HG03175 (cell line): Measurements from ENCODE around the gene TMTC2.
A peak's percentile ranks its signal among the peaks of the same experiment; 100 is the strongest.
"Not testable (repeated sequence)": the region's sequence is repeated elsewhere in the genome, so short reads cannot be mapped to it uniquely, and the experiment has no call there.

Experiments
- ATAC-seq: cut with Tn5 transposase; IDR thresholded peaks from one replicate; pipeline ENCODE4 v1.9.1; 2021; ENCODE audit warnings: mild to moderate bottlenecking, moderate library complexity; ENCODE audit not compliant: unreplicated experiment

Gene TMTC2

DNA sequence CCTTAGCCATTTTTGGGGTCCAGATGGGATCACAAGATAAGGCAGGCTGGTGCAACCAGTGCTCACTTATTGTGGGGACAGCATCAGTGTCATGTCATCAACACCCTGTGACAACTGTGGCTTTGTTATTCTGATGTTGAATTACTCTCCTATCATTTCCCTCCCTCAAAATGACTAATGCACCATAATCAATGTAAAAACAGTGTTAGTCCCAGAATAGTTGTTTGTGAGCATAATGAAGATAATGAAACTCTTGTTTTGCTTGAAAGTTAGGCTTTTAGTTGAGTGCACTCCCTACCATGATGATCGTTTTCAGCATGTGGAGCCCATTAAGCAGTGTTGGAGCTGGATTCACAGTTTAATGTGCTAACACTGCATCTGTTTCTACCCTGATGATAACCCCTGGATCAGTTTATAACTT, 151.4 kb downstream of the TMTC2 start:
- ATAC-seq, result no peak

DNA sequence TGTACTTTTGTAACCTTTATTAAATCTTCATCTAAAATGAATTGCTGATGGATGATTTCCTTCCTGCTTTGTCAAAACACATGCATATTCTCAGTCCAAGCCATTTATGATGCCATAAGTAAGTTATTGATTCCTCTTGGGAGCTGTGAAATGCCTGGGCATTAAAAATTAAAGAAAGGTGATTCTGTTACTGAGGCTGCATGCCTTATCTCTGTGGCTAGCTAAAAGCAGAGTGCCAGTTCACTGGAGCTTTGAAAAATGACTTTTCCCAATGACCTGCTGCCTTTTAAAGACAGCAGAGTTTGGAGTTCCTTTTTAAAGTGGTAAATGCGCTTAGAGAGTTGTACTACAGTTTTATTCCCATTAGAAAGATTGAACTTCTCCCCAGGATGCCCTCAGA, 152.1 kb downstream of the TMTC2 start:
- ATAC-seq, result no peak

GRCh38 chr12:82839796-82840195, 153.1 kb downstream of the TMTC2 start:
- no peak for ATAC-seq

DNA sequence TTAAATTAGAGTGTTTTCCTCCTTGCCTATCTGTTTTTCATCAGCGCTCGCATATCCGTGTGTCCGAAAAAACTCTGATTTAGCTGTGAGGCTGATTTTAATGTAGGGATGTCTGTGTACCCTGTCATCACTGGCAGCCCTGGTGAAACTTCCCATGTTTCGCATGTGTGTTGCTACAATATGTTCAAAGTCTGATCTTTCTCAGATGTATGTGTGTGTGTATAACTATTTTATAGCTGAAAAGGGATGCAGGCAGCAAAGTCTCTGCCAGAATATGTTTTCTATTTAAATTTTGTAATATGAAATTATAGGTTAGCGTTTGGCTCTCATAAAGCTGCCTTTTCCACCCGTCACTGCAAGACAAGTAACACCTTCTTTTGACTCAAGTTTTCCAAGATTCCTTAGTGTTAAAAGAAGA, 154.8 kb downstream of the TMTC2 start:
- no peak for ATAC-seq

DNA sequence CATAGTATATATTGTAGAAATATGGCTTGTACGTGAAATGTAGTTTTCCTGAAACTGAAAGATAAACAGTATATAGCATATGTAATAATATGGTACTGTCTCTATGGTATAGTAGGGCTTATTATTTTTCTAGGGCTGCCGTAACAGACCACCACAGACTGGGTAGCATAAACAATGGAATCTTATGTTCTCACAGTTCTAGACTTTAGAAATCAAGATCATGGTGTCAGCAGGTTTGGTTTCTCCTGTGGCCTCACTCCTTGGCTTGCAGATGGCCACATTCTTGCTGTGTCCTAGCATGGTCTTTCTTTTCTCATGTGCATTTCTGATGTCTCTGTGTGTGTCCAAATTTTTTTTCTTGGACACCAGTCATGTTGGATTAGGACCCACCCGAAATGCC, 155.8 kb downstream of the TMTC2 start:
- ATAC-seq, result no peak

GRCh38 chr12:82845076-82845475, 158.4 kb downstream of the TMTC2 start:
- not testable (repeated sequence) for ATAC-seq

GRCh38 chr12:82848845-82849244, 162.1 kb downstream of the TMTC2 start:
- no peak for ATAC-seq

DNA sequence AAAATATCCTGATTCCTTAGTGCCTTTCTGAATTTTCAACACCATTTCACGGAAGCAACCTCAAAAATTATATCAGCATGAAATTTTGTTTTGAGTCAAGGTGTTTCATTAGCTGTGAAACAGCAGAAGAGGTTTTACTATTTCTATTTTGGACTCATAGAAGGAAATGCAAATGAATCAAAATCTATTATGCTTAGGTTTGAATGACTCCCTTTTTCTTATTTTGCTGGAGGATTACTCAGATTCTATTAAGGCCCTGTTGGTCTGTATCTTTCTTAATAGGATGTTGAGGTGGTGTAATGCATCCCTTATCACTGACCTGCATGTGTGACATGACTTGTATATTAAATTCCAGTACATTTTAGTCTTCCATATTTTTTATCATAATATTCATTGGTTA, 165.8 kb downstream of the TMTC2 start:
- ATAC-seq, result no peak

DNA sequence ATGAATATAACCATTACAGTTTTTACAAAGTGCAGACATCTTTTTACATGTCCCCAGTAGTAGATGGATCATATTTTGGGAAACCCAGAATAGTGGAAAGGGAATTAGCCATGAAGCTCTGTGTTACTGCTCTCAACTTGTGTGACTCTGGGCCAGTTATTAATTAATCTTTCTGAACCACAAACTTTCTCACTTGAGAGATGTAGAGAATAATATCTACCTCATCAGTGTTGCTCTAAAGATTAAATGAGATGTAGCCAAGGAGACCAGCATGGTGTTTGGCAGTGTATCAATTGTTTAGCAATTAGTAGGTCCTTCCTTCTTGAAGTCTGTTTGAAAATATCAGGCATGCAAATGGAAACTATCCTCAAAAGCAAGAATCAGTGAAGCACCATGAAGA, 169.2 kb downstream of the TMTC2 start:
- ATAC-seq, result peak; percentile 93

- ATAC-seq, result no peak
These were observed 170.6 kb downstream of the TMTC2 start for GRCh38 chr12:82857276-82857675.

- no peak for ATAC-seq
These were observed 171.3 kb downstream of the TMTC2 start for GRCh38 chr12:82857911-82858533.

DNA sequence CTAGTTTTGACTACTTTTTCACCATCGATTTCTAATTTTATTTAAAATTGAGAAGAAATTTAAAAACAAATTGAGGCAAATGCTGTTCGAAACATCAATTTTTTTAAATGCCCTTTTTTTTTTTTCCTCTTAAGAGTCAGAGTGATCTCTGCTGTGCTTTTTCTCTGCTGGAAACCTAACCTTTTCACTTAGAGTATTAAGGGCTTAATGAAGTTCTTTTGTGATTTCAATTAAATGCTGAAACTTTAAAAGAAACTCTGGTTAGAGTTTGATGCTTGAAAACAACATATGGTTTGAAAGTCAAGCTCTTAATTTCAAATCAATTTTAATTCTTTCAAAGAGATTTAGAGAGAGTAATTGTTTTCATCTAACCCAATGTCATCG, 171.8 kb downstream of the TMTC2 start:
- ATAC-seq, result no peak

- no peak for ATAC-seq
These were observed 175.5 kb downstream of the TMTC2 start for GRCh38 chr12:82862069-82862841.

GRCh38 chr12:82862876-82863649, 176.4 kb downstream of the TMTC2 start:
- no peak for ATAC-seq

GRCh38 chr12:82866227-82866775, 179.6 kb downstream of the TMTC2 start:
- ATAC-seq, result no peak

- no peak for ATAC-seq
These were observed 180.2 kb downstream of the TMTC2 start for GRCh38 chr12:82866946-82867345.

DNA sequence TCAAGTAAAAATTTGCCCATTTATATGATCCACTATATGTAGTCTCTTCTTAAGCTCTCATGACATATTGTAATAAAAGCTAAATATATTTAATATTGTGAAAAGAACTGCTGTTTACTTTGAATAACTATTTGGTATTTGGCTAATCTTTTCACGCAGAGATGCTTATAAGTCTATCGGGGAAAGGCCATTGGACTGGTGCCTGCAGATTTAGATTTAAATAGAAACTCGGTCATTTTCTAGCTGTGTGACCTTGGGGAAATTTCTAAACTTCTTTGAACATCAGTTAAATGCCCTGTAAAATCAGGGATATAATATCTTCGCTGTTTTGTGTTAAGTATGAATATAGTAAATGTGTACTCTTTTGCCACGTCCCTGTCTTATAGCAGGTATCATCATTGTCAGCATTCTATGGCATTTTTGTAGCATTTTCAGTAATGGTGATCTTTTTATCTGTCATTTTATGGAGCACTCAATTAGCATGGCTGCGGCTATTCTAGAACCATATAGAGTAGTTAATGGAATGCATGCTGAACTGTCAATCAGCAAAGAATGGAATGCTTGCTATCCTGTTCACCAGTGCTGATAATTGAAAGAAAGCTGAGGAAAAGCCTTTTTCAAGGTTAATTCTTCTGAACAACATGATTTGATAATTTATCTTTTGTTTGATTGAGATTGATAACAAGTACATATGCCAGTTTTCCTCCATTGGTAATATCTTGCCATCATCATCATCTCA, 181.2 kb downstream of the TMTC2 start:
- no peak for ATAC-seq

GRCh38 chr12:82870771-82871377, 184.2 kb downstream of the TMTC2 start:
- ATAC-seq, result no peak

- no peak for ATAC-seq
These were observed 185.4 kb downstream of the TMTC2 start for GRCh38 chr12:82872088-82872487.

DNA sequence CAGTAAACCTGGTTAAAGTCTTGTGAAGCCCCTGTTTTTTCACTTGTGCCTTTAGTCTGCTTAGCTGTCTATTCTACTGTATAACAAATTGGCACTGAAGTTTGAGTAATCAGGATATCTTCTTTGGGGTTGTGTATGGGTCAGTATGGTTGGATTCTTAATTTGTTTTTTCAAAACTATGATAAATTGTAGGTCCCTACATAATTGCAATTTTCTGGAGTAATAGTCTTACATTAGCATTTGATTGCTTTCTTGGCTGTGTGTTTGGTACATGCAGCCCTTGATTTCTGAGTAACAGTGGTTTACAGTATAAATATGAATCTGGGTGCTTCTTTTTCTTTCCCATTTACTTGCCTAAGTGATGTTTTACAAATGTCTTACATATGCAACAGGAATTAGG, 186.6 kb downstream of the TMTC2 start:
- ATAC-seq, result no peak
